Measurements from ENCODE around the gene SIM1.

- TF ChIP-seq, protein P1, sequence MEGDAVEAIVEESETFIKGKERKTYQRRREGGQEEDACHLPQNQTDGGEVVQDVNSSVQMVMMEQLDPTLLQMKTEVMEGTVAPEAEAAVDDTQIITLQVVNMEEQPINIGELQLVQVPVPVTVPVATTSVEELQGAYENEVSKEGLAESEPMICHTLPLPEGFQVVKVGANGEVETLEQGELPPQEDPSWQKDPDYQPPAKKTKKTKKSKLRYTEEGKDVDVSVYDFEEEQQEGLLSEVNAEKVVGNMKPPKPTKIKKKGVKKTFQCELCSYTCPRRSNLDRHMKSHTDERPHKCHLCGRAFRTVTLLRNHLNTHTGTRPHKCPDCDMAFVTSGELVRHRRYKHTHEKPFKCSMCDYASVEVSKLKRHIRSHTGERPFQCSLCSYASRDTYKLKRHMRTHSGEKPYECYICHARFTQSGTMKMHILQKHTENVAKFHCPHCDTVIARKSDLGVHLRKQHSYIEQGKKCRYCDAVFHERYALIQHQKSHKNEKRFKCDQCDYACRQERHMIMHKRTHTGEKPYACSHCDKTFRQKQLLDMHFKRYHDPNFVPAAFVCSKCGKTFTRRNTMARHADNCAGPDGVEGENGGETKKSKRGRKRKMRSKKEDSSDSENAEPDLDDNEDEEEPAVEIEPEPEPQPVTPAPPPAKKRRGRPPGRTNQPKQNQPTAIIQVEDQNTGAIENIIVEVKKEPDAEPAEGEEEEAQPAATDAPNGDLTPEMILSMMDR (IDR thresholded peaks at IDR 0.05; ENCODE audit: insufficient read depth, low read depth, low read length), result no peak
- TF ChIP-seq EZH2 (IDR thresholded peaks at IDR 0.05; ENCODE audit: insufficient read depth, low read length), result no peak
Observed at GRCh38 chr6:100393493-100393892, 71.2 kb downstream of the SIM1 start.

Data from astrocyte (in vitro differentiated cells and primary cell).